NCI-H128 (cell line): ENCODE results near the gene TAF5.
"Not testable (repeated sequence)": the region's sequence is repeated elsewhere in the genome, so short reads cannot be mapped to it uniquely, and the experiment has no call there.

ENCODE experiments used
- DNase-seq: peaks from one replicate; lab custom pipeline; 2025; ENCODE audit not compliant: unreplicated experiment; lab: John Stamatoyannopoulos, UW

Gene TAF5

GRCh38 chr10:103413564-103413963, 45.8 kb downstream of the TAF5 start:
- DNase-seq, result no peak

DNA sequence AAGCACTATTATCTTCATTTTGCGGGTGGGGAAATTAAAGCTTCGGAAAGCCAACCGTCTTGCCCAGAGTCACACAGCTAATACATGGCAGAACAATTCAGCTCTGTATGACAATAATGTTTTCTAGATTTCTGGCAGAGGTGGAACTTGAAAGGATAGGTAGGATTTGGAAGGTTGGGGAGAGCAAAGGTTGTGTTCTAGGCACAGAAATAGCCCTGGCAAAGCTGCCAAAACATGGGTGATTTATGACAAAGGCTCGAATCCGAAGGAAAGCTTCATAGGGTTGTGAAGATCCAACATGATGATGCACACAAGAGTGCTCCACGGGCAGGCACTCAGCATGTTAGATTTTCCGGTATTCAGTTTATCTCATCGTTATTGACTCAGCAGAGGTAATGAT, 47.8 kb downstream of the TAF5 start:
- DNase-seq, result no peak

- no peak for DNase-seq
Measured at GRCh38 chr10:103416436-103417147, 48.8 kb downstream of the TAF5 start.

DNA sequence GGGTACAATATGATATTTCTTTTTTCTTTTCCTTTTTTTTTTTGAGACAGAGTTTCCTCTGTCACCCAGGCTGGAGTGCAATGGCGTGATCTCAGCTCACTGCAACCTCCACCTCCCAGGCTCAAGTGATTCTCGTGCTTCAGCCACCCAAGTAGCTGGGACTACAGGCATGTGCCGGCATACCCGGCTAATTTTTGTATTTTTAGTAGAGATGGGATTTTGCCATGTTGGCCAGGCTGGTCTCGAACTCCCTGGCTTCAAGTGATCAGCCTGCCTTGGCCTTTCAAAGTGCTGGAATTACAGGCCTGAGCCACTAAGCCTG, 49.3 kb downstream of the TAF5 start:
- DNase-seq, result not testable (repeated sequence)

DNA sequence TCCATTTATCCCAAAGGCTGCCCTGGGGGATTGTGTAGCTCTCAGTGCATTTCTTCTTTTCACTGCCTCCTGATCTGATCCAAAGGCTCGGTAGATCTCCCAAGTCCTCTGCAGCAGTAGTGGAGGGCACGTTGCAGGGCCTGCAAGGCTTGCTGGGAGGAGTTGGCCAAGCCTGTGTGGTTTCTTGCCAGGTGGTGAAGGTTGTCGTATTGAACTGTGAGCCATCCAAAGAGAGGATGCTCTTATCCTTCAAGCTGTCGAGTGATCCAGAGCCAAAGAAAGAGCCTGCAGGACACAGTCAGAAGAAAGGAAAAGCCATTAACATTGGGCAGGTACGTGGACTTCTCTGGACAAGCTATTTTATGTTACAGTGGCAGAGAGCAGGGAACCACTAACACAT, 49.8 kb downstream of the TAF5 start:
- DNase-seq, result no peak

GRCh38 chr10:103419101-103419500, 51.3 kb downstream of the TAF5 start:
- no peak for DNase-seq

- DNase-seq, result no peak
Measured at GRCh38 chr10:103423748-103424147, 56.0 kb downstream of the TAF5 start.

DNA sequence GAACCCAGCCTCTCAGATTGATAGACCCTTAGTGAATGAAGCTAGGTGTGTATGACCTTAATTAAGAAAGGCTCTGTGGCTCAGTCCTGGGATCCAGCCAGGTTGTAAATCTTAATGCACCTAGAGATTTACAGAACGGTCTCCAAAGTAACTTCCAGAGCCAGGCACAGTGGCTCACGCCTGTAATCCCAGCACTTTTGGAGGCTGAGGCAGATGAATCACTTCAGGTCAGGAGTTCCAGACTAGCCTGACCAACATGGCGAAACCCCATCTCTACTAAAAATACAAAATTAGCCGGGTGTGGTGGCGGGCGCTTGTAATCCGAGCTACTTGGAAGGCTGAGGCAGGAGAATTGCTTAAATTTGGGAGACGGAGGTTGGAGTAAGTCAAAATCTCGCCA, 60.1 kb downstream of the TAF5 start:
- no peak for DNase-seq

GRCh38 chr10:103428989-103429643, 61.3 kb downstream of the TAF5 start:
- DNase-seq, result no peak

- DNase-seq, result no peak
Measured at GRCh38 chr10:103429647-103430046, 61.9 kb downstream of the TAF5 start.

DNA sequence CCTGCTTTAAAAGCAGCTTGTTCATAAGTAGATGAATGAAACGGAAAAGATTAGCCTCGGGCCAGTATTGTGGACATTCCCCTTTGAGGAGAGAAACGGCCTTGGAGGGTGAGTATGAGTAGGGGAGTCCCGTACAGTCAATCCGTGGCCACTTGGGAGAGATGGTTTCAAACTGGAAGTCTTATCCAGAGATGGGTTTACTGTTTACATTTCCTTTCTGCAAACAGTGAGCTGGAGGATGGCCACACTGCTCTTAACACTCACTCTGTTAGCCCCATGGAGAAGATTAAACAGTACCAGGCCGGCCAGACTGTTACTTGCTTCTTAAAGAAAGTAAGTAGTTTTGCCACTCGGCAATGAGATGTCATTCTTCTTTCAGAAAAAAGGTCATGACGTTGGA, 64.1 kb downstream of the TAF5 start:
- DNase-seq, result no peak

DNA sequence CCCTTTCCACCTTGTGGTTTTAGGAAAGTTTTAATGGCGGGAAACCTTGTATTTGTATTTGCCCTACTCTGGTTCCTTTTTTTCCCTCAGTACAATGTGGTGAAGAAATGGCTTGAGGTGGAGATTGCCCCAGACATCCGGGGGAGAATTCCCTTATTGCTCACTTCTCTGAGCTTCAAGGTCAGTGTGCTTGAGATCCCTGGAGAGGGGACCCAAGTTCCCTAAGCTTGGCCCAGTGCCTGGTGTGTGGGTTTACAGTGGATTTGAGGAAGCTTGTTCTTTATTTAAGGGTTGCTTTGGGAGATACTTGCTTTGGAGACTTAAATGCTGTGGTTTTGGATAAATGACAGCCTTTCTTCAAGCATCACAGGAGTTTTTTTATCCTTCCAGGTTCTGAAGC, 66.1 kb downstream of the TAF5 start:
- DNase-seq, result no peak
